ENCODE results near the gene PANX1.

Gene PANX1

GRCh38 chr11:94185416-94186084, 56.9 kb downstream of the PANX1 start:
- no peak for DNase-seq (ENCODE audit: low spot score)

GRCh38 chr11:94186342-94187203, 57.9 kb downstream of the PANX1 start:
- no peak for DNase-seq (ENCODE audit: low spot score)

GRCh38 chr11:94193288-94193687, 64.6 kb downstream of the PANX1 start:
- no peak for DNase-seq (ENCODE audit: low spot score)

- DNase-seq (ENCODE audit: low spot score): no peak
These were observed 66.1 kb downstream of the PANX1 start for GRCh38 chr11:94194712-94195111.

GRCh38 chr11:94196363-94196762, 67.7 kb downstream of the PANX1 start:
- DNase-seq (ENCODE audit: low spot score): no peak

- DNase-seq (ENCODE audit: low spot score): no peak
These were observed 70.1 kb downstream of the PANX1 start for GRCh38 chr11:94198718-94199117.

GRCh38 chr11:94199136-94200130, 70.8 kb downstream of the PANX1 start:
- DNase-seq (ENCODE audit: low spot score): no peak

- no peak for DNase-seq (ENCODE audit: low spot score)
These were observed 72.4 kb downstream of the PANX1 start for GRCh38 chr11:94201004-94201465.

- DNase-seq (ENCODE audit: low spot score): no peak
These were observed 74.4 kb downstream of the PANX1 start for GRCh38 chr11:94203070-94203469.

- DNase-seq (ENCODE audit: low spot score): no peak
These were observed 82.7 kb downstream of the PANX1 start for GRCh38 chr11:94211261-94211830.

- DNase-seq (ENCODE audit: low spot score): no peak
These were observed 84.3 kb downstream of the PANX1 start for GRCh38 chr11:94212898-94213297.

- DNase-seq (ENCODE audit: low spot score): no peak
These were observed 89.1 kb downstream of the PANX1 start for GRCh38 chr11:94217705-94218104.

- DNase-seq (ENCODE audit: low spot score): no peak
These were observed 89.7 kb downstream of the PANX1 start for GRCh38 chr11:94218372-94218771.

GRCh38 chr11:94219771-94220170, 91.1 kb downstream of the PANX1 start:
- no peak for DNase-seq (ENCODE audit: low spot score)

GRCh38 chr11:94224078-94224477, 95.4 kb downstream of the PANX1 start:
- no peak for DNase-seq (ENCODE audit: low spot score)
